Mucosa of stomach (tissue), 1 donor: ENCODE results near the gene SLC39A12.
"Not testable (repeated sequence)": the region's sequence is repeated elsewhere in the genome, so short reads cannot be mapped to it uniquely, and the experiment has no call there.

Source experiments
- H3K27me3 ChIP-seq: one replicate; pipeline ENCODE4 v1.7.0; 2013; ENCODE audit warnings: mild to moderate bottlenecking, low read length; ENCODE audit not compliant: control insufficient read depth, insufficient read depth
- H3K36me3 ChIP-seq: one replicate; pipeline ENCODE4 v1.7.0; 2013; ENCODE audit warnings: low read length; ENCODE audit not compliant: control insufficient read depth, insufficient read depth
- H3K4me1 ChIP-seq: one replicate; pipeline ENCODE4 v1.7.0; 2013; ENCODE audit warnings: mild to moderate bottlenecking, low read length; ENCODE audit not compliant: control insufficient read depth, insufficient read depth
- H3K4me3 ChIP-seq: one replicate; pipeline ENCODE4 v1.7.0; 2013; ENCODE audit warnings: low read length
- H3K9ac ChIP-seq: one replicate; pipeline ENCODE4 v1.7.0; 2013; ENCODE audit warnings: mild to moderate bottlenecking, low read length, moderate library complexity
- H3K9me3 ChIP-seq: one replicate; pipeline ENCODE4 v1.7.0; 2013; ENCODE audit warnings: mild to moderate bottlenecking, low read length, moderate library complexity; ENCODE audit not compliant: control insufficient read depth
- donor health status: Pancreatic carcinoma.

Gene SLC39A12

GRCh38 chr10:17923728-17924127 is 28.0 kb upstream of the SLC39A12 start:
- H3K4me3 ChIP-seq = no peak overlapping the region
- no peaks in the 10 kb centered on the region for H3K27me3 ChIP-seq
- no peaks in the 10 kb centered on the region for H3K4me1 ChIP-seq
- no peaks in the 10 kb centered on the region for H3K9me3 ChIP-seq
- H3K36me3 ChIP-seq = no peaks in the 10 kb centered on the region
- H3K9ac ChIP-seq = no peak overlapping the region

- no peaks in the 10 kb centered on the region for H3K4me1 ChIP-seq
- no peaks in the 10 kb centered on the region for H3K9me3 ChIP-seq
- no peak overlapping the region for H3K4me3 ChIP-seq
- H3K9ac ChIP-seq = no peak overlapping the region
- H3K36me3 ChIP-seq = no peaks in the 10 kb centered on the region
- no peaks in the 10 kb centered on the region for H3K27me3 ChIP-seq
Measured at GRCh38 chr10:17943033-17943745, 8.5 kb upstream of the SLC39A12 start.

GRCh38 chr10:17950269-17950668 is 1.4 kb upstream of the SLC39A12 start:
- not testable (repeated sequence) for H3K4me3 ChIP-seq, H3K27me3 ChIP-seq

DNA sequence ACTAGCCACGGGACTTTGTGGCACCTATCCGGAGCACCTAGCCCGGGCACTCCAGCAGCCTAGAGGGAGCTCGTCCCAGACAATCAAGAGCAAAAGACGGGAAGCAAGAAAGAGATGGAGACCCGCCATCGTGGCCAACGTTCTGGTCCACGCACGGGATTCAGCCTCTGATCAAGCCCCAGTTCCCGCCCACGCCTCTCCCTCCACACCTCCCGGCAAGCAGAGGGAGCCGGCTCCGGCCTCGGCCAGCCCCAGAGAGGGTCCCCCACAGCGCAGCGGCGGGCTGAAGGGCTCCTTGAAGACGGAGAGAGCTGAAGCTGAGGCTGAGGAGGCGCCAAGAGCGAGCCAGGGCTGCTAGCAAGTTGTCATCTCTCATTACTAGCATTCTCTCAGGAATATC is 992 bp upstream of the SLC39A12 start:
- H3K9me3 ChIP-seq = no peaks in the 10 kb centered on the region
- no peaks in the 10 kb centered on the region for H3K27me3 ChIP-seq
- no peak overlapping the region for H3K9ac ChIP-seq
- H3K36me3 ChIP-seq = no peaks in the 10 kb centered on the region
- no peaks in the 10 kb centered on the region for H3K4me1 ChIP-seq
- no peak overlapping the region for H3K4me3 ChIP-seq

More at GRCh38 chr10:17950269-17950668, 1.4 kb upstream of the SLC39A12 start:
- not testable (repeated sequence) for H3K4me1 ChIP-seq, H3K36me3 ChIP-seq, H3K9ac ChIP-seq, H3K9me3 ChIP-seq

GRCh38 chr10:17954372-17954771 is 2.7 kb downstream of the SLC39A12 start:
- H3K9ac ChIP-seq, H3K36me3 ChIP-seq, H3K27me3 ChIP-seq, H3K4me3 ChIP-seq, H3K9me3 ChIP-seq, H3K4me1 ChIP-seq: not testable (repeated sequence)

DNA sequence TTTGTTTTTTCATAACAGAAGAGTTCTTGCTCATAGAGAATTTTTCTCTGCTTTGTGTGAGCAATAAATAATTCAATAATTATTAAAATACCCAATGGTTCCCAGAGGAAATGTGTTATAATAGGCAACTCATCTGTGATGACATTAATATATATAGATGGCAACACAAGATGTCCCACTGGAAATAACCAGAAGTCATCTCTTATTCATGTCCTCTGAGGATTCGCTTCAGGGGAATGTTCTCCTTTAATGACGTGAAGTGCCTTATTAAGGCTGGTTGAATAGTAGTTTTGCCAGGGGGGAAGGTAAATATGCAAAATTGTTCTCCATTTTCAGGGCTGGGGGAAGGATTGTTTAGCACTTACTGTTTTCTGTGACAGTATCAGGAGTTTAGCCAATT is 3.1 kb downstream of the SLC39A12 start:
- Histone ChIP-seq H3K4me3 (no peak overlapping the region), H3K4me1 (no peaks in the 10 kb centered on the region), H3K27me3 (no peaks in the 10 kb centered on the region), H3K9ac (no peak overlapping the region), H3K9me3 (no peaks in the 10 kb centered on the region), H3K36me3 (no peaks in the 10 kb centered on the region)

DNA sequence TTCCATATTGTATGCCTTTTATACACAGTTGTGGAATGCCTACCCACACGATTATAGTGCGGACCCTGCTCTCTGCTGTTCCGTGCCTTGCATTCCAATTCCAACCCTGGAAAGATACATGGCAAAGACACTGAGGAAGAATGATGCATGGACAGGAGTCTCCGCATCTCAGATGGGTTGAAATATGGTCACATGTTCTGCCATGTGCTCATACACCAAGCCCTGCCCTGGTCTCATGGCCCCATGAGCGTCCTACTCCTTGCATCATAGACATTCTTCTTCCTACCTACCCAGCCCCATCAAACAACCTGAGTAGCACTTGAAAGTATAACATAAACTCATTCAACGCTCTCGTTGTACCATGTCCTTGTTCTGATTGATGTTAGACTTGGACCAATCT is 6.3 kb downstream of the SLC39A12 start:
- H3K4me1 ChIP-seq = no peaks in the 10 kb centered on the region
- H3K9me3 ChIP-seq = no peaks in the 10 kb centered on the region
- no peak overlapping the region for H3K9ac ChIP-seq
- no peak overlapping the region for H3K4me3 ChIP-seq
- no peaks in the 10 kb centered on the region for H3K27me3 ChIP-seq
- no peaks in the 10 kb centered on the region for H3K36me3 ChIP-seq

- no peak overlapping the region for H3K4me3 ChIP-seq
- H3K9ac ChIP-seq = no peak overlapping the region
- H3K27me3 ChIP-seq = no peaks in the 10 kb centered on the region
- H3K9me3 ChIP-seq = no peaks in the 10 kb centered on the region
- no peaks in the 10 kb centered on the region for H3K36me3 ChIP-seq
- no peaks in the 10 kb centered on the region for H3K4me1 ChIP-seq
Measured at GRCh38 chr10:17959870-17960269, 8.2 kb downstream of the SLC39A12 start.

GRCh38 chr10:17961551-17962422 is 10.1 kb downstream of the SLC39A12 start:
- Histone ChIP-seq H3K36me3 (no peaks in the 10 kb centered on the region), H3K27me3 (no peaks in the 10 kb centered on the region), H3K4me1 (no peaks in the 10 kb centered on the region), H3K9me3 (no peaks in the 10 kb centered on the region), H3K4me3 (no peak overlapping the region), H3K9ac (no peak overlapping the region)

DNA sequence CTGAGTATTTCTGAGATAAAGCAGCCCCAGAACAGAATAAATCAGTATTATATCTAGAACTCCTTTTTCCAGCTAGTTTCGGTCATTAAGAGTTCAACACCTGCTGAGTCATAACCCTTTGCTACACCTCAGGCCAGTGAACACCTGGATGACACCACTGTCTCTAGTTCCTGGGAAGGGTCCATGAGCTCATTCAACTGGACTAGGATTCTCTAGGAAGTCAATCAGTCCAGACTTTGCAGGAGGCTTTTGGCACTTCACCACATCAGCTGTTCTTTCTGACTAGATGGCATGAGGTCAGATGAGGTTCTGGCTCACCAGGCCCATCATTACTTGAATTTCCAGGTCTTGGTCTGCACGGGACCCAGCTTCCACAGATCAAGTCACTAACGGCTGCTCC is 11.7 kb downstream of the SLC39A12 start:
- Histone ChIP-seq H3K36me3 (no peaks in the 10 kb centered on the region), H3K4me3 (no peak overlapping the region), H3K4me1 (no peaks in the 10 kb centered on the region), H3K27me3 (no peaks in the 10 kb centered on the region), H3K9ac (no peak overlapping the region), H3K9me3 (no peaks in the 10 kb centered on the region)

GRCh38 chr10:17965649-17966235 is 14.0 kb downstream of the SLC39A12 start:
- H3K27me3 ChIP-seq = no peaks in the 10 kb centered on the region
- H3K9me3 ChIP-seq = no peaks in the 10 kb centered on the region
- no peak overlapping the region for H3K9ac ChIP-seq
- H3K4me1 ChIP-seq = no peaks in the 10 kb centered on the region
- H3K36me3 ChIP-seq = no peaks in the 10 kb centered on the region
- H3K4me3 ChIP-seq = no peak overlapping the region

DNA sequence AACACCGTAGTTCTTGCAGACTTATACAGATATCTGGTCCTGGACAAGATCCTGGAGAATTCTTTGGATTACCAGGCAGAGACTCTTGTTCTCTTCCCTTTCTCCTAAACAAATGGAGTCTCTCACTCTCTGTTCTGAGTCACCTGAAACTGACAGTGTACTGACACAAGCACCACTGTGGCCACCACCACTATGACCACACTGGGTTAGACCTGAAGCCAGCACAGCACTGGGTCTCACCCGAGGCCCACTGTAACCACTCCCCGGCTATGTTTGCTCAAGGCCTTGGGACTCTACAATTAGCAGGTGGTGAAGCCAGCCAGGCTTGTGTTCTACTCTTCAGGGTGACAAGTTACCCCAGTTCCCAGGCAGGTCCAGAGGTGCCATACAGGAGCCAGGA is 22.8 kb downstream of the SLC39A12 start:
- Histone ChIP-seq H3K4me3 (no peak overlapping the region), H3K9me3 (no peaks in the 10 kb centered on the region), H3K4me1 (no peaks in the 10 kb centered on the region), H3K27me3 (no peaks in the 10 kb centered on the region), H3K9ac (no peak overlapping the region), H3K36me3 (no peaks in the 10 kb centered on the region)
